ENCODE results near the gene PPP1R2. TPM values are rescaled to one million over a fixed set of nuclear protein-coding genes. Genes with fewer than 3 reads are reported as not detected.
A peak's percentile ranks its signal among the peaks of the same experiment; 100 is the strongest.

The PPP1R2 gene
- total and polyA plus RNA-seq, 4 experiments from 2014 or later: 136 to 303 (median 220) TPM

- CTCF ChIA-PET (ENCODE audit: partially characterized antibody): interaction anchor here (1.3 to 3.2 kb wide), 3 partner anchors 11 to 367 kb away, joined by 3 to 20 read pairs (median 19); partner anchors contain the start of gene XXYLT1
- no peaks in the 10 kb centered on the region for H3K36me3 ChIP-seq (ENCODE audit: insufficient read depth, low read length)
- H3K27ac ChIP-seq (ENCODE audit: low read depth, low read length): peak overlapping the region; percentile 40
- peak overlapping the region; percentile 81 to 98 (median 93) for H3K27ac Mint-ChIP-seq
- no peak overlapping the region for H3K4me3 ChIP-seq (ENCODE audit: low read length in 2 of 2)
- H3K4me1 Mint-ChIP-seq: peaks cover 67 to 97% (median 83%) of the 10 kb centered on the region in 4 donors
- H3K9me3 ChIP-seq (ENCODE audit: control insufficient read depth in 1 of 2, low read length in 2 of 2): no peaks in the 10 kb centered on the region
- H3K27me3 Mint-ChIP-seq: no peaks in the 10 kb centered on the region
- peaks cover 0 to 1% of the 10 kb centered on the region in 2 donors for H3K36me3 Mint-ChIP-seq
- peaks cover 0 to 1% (median 0%) of the 10 kb centered on the region in 8 donors for H3K9me3 Mint-ChIP-seq
- no peak for DNase-seq
- peak overlapping the region; percentile 57 to 84 (median 76) for H3K4me3 Mint-ChIP-seq
- no peaks in the 10 kb centered on the region for H3K27me3 ChIP-seq (ENCODE audit: insufficient read depth, low read length)
- POLR2A ChIA-PET (ENCODE audit: partially characterized antibody): interaction anchor here (0.6 to 11.2 kb wide), 8 partner anchors 7 to 360 kb away, joined by 3 to 224 read pairs (median 6); partner anchors contain the start of genes ACAP2, PPP1R2, TNK2 and XXYLT1
- intact Hi-C loops (cut with micrococcal nuclease): no loop called here
- peaks cover 100% of the 10 kb centered on the region for H3K4me1 ChIP-seq (ENCODE audit: insufficient read depth, low read length)
These were observed 5.4 kb upstream of the PPP1R2 start for GRCh38 chr3:195548501-195548900.

GRCh38 chr3:195548006-195548405 is 4.9 kb upstream of the PPP1R2 start:
- Histone ChIP-seq H3K4me3 (ENCODE audit: low read length in 2 of 2) (no peak overlapping the region), H3K27me3 (ENCODE audit: insufficient read depth, low read length) (no peaks in the 10 kb centered on the region), H3K36me3 (ENCODE audit: insufficient read depth, low read length) (no peaks in the 10 kb centered on the region), H3K27ac (ENCODE audit: low read depth, low read length) (no peak overlapping the region), H3K4me1 (ENCODE audit: insufficient read depth, low read length) (peaks cover 95% of the 10 kb centered on the region), H3K9me3 (ENCODE audit: control insufficient read depth in 1 of 2, low read length in 2 of 2) (no peaks in the 10 kb centered on the region)
- H3K4me1 Mint-ChIP-seq: peaks cover 62 to 94% (median 79%) of the 10 kb centered on the region in 4 donors
- no peaks in the 10 kb centered on the region for H3K27me3 Mint-ChIP-seq
- POLR2A ChIA-PET (ENCODE audit: partially characterized antibody): interaction anchor here (1.2 to 11.2 kb wide), 2 partner anchors 6 to 277 kb away, joined by 5 to 224 read pairs; partner anchors contain the start of genes PPP1R2 and XXYLT1
- intact Hi-C loops (cut with micrococcal nuclease): no loop called here
- no peak for DNase-seq
- H3K36me3 Mint-ChIP-seq: peaks cover 0 to 3% of the 10 kb centered on the region in 2 donors
- CTCF ChIA-PET (ENCODE audit: partially characterized antibody): no interaction called here
- peak overlapping the region in 7 of 8 donors; percentile 57 to 84 (median 75) for H3K4me3 Mint-ChIP-seq
- H3K9me3 Mint-ChIP-seq: peaks cover 0 to 1% (median 0%) of the 10 kb centered on the region in 8 donors
- peak overlapping the region; percentile 81 to 98 (median 93) for H3K27ac Mint-ChIP-seq

DNA sequence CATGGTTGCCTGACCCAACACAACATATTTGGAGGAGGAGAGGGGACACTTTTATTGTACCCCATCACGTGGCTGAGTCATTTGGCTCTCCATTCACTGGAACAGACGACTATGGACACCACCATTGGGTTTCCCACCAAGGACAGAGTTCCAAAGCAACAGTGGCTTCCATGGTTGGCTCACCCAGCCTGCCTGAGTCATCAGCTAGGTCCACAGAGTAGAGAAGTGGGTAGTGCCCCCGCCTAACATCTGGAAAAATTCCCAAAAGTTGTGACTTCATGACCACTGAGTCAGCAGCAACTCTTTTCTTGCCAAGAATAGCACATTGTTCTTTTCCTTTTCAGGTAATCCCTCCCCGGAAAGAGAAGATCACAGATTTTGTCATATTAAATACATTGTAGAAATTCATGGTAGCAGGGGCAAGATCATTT is 3.0 kb upstream of the PPP1R2 start:
- Histone ChIP-seq H3K36me3 (ENCODE audit: insufficient read depth, low read length) (no peaks in the 10 kb centered on the region), H3K27me3 (ENCODE audit: insufficient read depth, low read length) (no peaks in the 10 kb centered on the region), H3K9me3 (ENCODE audit: control insufficient read depth in 1 of 2, low read length in 2 of 2) (no peaks in the 10 kb centered on the region), H3K4me3 (ENCODE audit: low read length in 2 of 2) (peak overlapping the region; percentile 21 to 30), H3K4me1 (ENCODE audit: insufficient read depth, low read length) (peaks cover 77% of the 10 kb centered on the region), H3K27ac (ENCODE audit: low read depth, low read length) (peak overlapping the region; percentile 57)
- Mint-ChIP-seq H3K27me3 (no peaks in the 10 kb centered on the region), H3K27ac (peak overlapping the region; percentile 92 to 97 (median 93)), H3K4me3 (peak overlapping the region; percentile 82 to 96 (median 89)), H3K4me1 (peaks cover 52 to 87% (median 65%) of the 10 kb centered on the region in 4 donors), H3K9me3 (peaks cover 0 to 1% (median 0%) of the 10 kb centered on the region in 8 donors), H3K36me3 (peaks cover 0 to 18% of the 10 kb centered on the region in 2 donors)
- DNase-seq: peak in 1 of 5 donors; percentile 68
- ChIA-PET CTCF (ENCODE audit: partially characterized antibody) (interaction anchor here (1.0 to 1.6 kb wide), 5 partner anchors 8 to 349 kb away, joined by 3 to 11 read pairs (median 6); partner anchors contain the start of gene XXYLT1), POLR2A (ENCODE audit: partially characterized antibody) (interaction anchor here (0.9 to 10.5 kb wide), 8 partner anchors 7 to 361 kb away, joined by 3 to 224 read pairs (median 4); partner anchors contain the start of gene XXYLT1)
- intact Hi-C loops (cut with micrococcal nuclease): no loop called here

- H3K4me3 Mint-ChIP-seq: peak overlapping the region; percentile 88 to 96 (median 91)
- peaks cover 2 to 22% of the 10 kb centered on the region in 2 donors for H3K36me3 Mint-ChIP-seq
- H3K4me3 ChIP-seq (ENCODE audit: low read length in 2 of 2): peak overlapping the region in 1 of 2 donors; percentile 82
- no peak for DNase-seq
- H3K4me1 ChIP-seq (ENCODE audit: insufficient read depth, low read length): peaks cover 77% of the 10 kb centered on the region
- ChIA-PET CTCF (ENCODE audit: partially characterized antibody) (interaction anchor here (1.6 to 4.8 kb wide), 3 partner anchors 9 to 274 kb away, joined by 5 to 38 read pairs (median 24); partner anchors contain the start of gene XXYLT1), POLR2A (ENCODE audit: partially characterized antibody) (interaction anchor here (0.6 to 10.5 kb wide), 5 partner anchors 9 to 274 kb away, joined by 3 to 224 read pairs (median 31); partner anchors contain the start of gene XXYLT1)
- H3K36me3 ChIP-seq (ENCODE audit: insufficient read depth, low read length): no peaks in the 10 kb centered on the region
- no peaks in the 10 kb centered on the region for H3K9me3 ChIP-seq (ENCODE audit: control insufficient read depth in 1 of 2, low read length in 2 of 2)
- H3K9me3 Mint-ChIP-seq: peaks cover 0 to 1% (median 0%) of the 10 kb centered on the region in 8 donors
- peak overlapping the region; percentile 98 for H3K27ac ChIP-seq (ENCODE audit: low read depth, low read length)
- no peaks in the 10 kb centered on the region for H3K27me3 Mint-ChIP-seq
- H3K27me3 ChIP-seq (ENCODE audit: insufficient read depth, low read length): no peaks in the 10 kb centered on the region
- H3K27ac Mint-ChIP-seq: peak overlapping the region; percentile 92 to 97 (median 95)
- intact Hi-C loops (cut with micrococcal nuclease): loop anchor here (5.0 kb wide), 1 partner anchor 308 kb away; no protein-coding TSS in a partner anchor
- H3K4me1 Mint-ChIP-seq: peaks cover 47 to 87% (median 65%) of the 10 kb centered on the region in 4 donors
These were observed 1.5 kb upstream of the PPP1R2 start for GRCh38 chr3:195544634-195545033.

GRCh38 chr3:195544230-195544536 is 1.1 kb upstream of the PPP1R2 start:
- Histone ChIP-seq H3K27me3 (ENCODE audit: insufficient read depth, low read length) (no peaks in the 10 kb centered on the region), H3K27ac (ENCODE audit: low read depth, low read length) (peak overlapping the region; percentile 98), H3K4me3 (ENCODE audit: low read length in 2 of 2) (peak overlapping the region; percentile 66 to 82), H3K9me3 (ENCODE audit: control insufficient read depth in 1 of 2, low read length in 2 of 2) (no peaks in the 10 kb centered on the region), H3K36me3 (ENCODE audit: insufficient read depth, low read length) (no peaks in the 10 kb centered on the region), H3K4me1 (ENCODE audit: insufficient read depth, low read length) (peaks cover 77% of the 10 kb centered on the region)
- H3K36me3 Mint-ChIP-seq: peaks cover 6 to 26% of the 10 kb centered on the region in 2 donors
- peak overlapping the region; percentile 88 to 96 (median 91) for H3K4me3 Mint-ChIP-seq
- intact Hi-C loops (cut with micrococcal nuclease): loop anchor here (5.0 kb wide), 1 partner anchor 308 kb away; no protein-coding TSS in a partner anchor
- CTCF ChIA-PET (ENCODE audit: partially characterized antibody): interaction anchor here (3.4 to 4.8 kb wide), 2 partner anchors 21 to 274 kb away, joined by 24 to 38 read pairs; partner anchors contain the start of gene XXYLT1
- H3K9me3 Mint-ChIP-seq: peaks cover 0 to 4% (median 0%) of the 10 kb centered on the region in 8 donors
- POLR2A ChIA-PET (ENCODE audit: partially characterized antibody): interaction anchor here (0.6 to 10.5 kb wide), 7 partner anchors 9 to 363 kb away, joined by 3 to 224 read pairs (median 15); partner anchors contain the start of genes TNK2 and XXYLT1
- H3K27ac Mint-ChIP-seq: peak overlapping the region; percentile 92 to 97 (median 95)
- H3K27me3 Mint-ChIP-seq: no peaks in the 10 kb centered on the region
- DNase-seq: no peak
- H3K4me1 Mint-ChIP-seq: peaks cover 51 to 90% (median 69%) of the 10 kb centered on the region in 4 donors

GRCh38 chr3:195543500-195544229 is 540 bp upstream of the PPP1R2 start:
- CTCF ChIA-PET (ENCODE audit: partially characterized antibody): interaction anchor here (3.4 to 4.8 kb wide), 2 partner anchors 20 to 273 kb away, joined by 24 to 38 read pairs; partner anchors contain the start of gene XXYLT1
- intact Hi-C loops (cut with micrococcal nuclease): loop anchor here (1.0 to 5.0 kb wide), 4 partner anchors 13 to 365 kb away; partner anchors contain the start of genes ACAP2 and TNK2
- Mint-ChIP-seq H3K4me3 (peak overlapping the region; percentile 88 to 96 (median 91)), H3K27me3 (no peaks in the 10 kb centered on the region), H3K27ac (peak overlapping the region; percentile 92 to 97 (median 95)), H3K9me3 (peaks cover 0 to 4% (median 0%) of the 10 kb centered on the region in 8 donors), H3K36me3 (peaks cover 9 to 28% of the 10 kb centered on the region in 2 donors), H3K4me1 (peaks cover 51 to 90% (median 69%) of the 10 kb centered on the region in 4 donors)
- Histone ChIP-seq H3K27ac (ENCODE audit: low read depth, low read length) (peak overlapping the region; percentile 98), H3K9me3 (ENCODE audit: control insufficient read depth in 1 of 2, low read length in 2 of 2) (no peaks in the 10 kb centered on the region), H3K4me1 (ENCODE audit: insufficient read depth, low read length) (peaks cover 77% of the 10 kb centered on the region), H3K36me3 (ENCODE audit: insufficient read depth, low read length) (no peaks in the 10 kb centered on the region), H3K4me3 (ENCODE audit: low read length in 2 of 2) (peak overlapping the region; percentile 66 to 82), H3K27me3 (ENCODE audit: insufficient read depth, low read length) (no peaks in the 10 kb centered on the region)
- DNase-seq: no peak
- POLR2A ChIA-PET (ENCODE audit: partially characterized antibody): interaction anchor here (0.6 to 10.5 kb wide), 16 partner anchors 10 to 872 kb away, joined by 3 to 224 read pairs (median 10); partner anchors contain the start of genes ACAP2, FAM43A, LSG1 and TNK2
